ENCODE measurements around the gene OR5K2.

Gene OR5K2

GRCh38 chr3:98531622-98532274, 34.3 kb downstream of the OR5K2 start, which contains the start of gene GPR15:
Gene GPR15, plus strand, starts transcription at chr3:98531978. Its CDS starts 56 bp downstream, at chr3:98532034.
- Histone ChIP-seq H3K4me1 (ENCODE audit: control extremely low read depth in 1 of 4, control insufficient read depth in 4 of 4, insufficient read depth in 4 of 4, low read length in 3 of 4) (peaks cover 0 to 13% (median 0%) of the 10 kb centered on the region in 4 experiments), H3K27me3 (replicated peaks in 2 of 5; ENCODE audit: control insufficient read depth in 4 of 5, insufficient read depth in 5 of 5, low read length in 4 of 5) (no peaks in the 10 kb centered on the region), H3K9me3 (ENCODE audit: control extremely low read depth in 1 of 5, control insufficient read depth in 4 of 5, insufficient read depth in 2 of 5, low read depth in 1 of 5, low read length in 4 of 5) (no peaks in the 10 kb centered on the region), H3K36me3 (ENCODE audit: control insufficient read depth in 4 of 4, insufficient read depth in 4 of 4, low read length in 3 of 4) (no peaks in the 10 kb centered on the region), H3K4me3 (ENCODE audit: control insufficient read depth in 1 of 7, extremely low read depth in 1 of 7, insufficient read depth in 4 of 7, low read depth in 2 of 7, low read length in 6 of 7) (no peak within 1 kb of the TSS), H3K27ac (ENCODE audit: insufficient read depth in 1 of 2, low read depth in 1 of 2, low read length in 2 of 2, poor library complexity in 1 of 2, severe bottlenecking in 2 of 2) (no peak within 1 kb of the TSS)
- WGBS (ENCODE audit: insufficient coverage), result 100% methylated on average over 5 of the region's 7 CpGs
- ChIA-PET CTCF (no interaction called here), POLR2A (no interaction called here)
- DNase-seq, result no peak

DNA sequence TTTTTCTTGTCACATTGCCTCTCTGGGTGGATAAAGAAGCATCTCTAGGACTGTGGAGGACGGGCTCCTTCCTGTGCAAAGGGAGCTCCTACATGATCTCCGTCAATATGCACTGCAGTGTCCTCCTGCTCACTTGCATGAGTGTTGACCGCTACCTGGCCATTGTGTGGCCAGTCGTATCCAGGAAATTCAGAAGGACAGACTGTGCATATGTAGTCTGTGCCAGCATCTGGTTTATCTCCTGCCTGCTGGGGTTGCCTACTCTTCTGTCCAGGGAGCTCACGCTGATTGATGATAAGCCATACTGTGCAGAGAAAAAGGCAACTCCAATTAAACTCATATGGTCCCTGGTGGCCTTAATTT, 34.8 kb downstream of the OR5K2 start:
- Histone ChIP-seq H3K9me3 (ENCODE audit: control extremely low read depth in 1 of 5, control insufficient read depth in 4 of 5, insufficient read depth in 2 of 5, low read depth in 1 of 5, low read length in 4 of 5) (no peaks in the 10 kb centered on the region), H3K27me3 (replicated peaks in 2 of 5; ENCODE audit: control insufficient read depth in 4 of 5, insufficient read depth in 5 of 5, low read length in 4 of 5) (no peaks in the 10 kb centered on the region), H3K27ac (ENCODE audit: insufficient read depth in 1 of 2, low read depth in 1 of 2, low read length in 2 of 2, poor library complexity in 1 of 2, severe bottlenecking in 2 of 2) (no peak overlapping the region), H3K36me3 (ENCODE audit: control insufficient read depth in 4 of 4, insufficient read depth in 4 of 4, low read length in 3 of 4) (no peaks in the 10 kb centered on the region), H3K4me3 (ENCODE audit: control insufficient read depth in 1 of 7, extremely low read depth in 1 of 7, insufficient read depth in 4 of 7, low read depth in 2 of 7, low read length in 6 of 7) (no peak overlapping the region), H3K4me1 (ENCODE audit: control extremely low read depth in 1 of 4, control insufficient read depth in 4 of 4, insufficient read depth in 4 of 4, low read length in 3 of 4) (peaks cover 0 to 13% (median 0%) of the 10 kb centered on the region in 4 experiments)
- no peak for DNase-seq
- POLR2A ChIA-PET, result no interaction called here
- CTCF ChIA-PET, result interaction anchor here (0.9 kb wide), 1 partner anchor 9 kb away, joined by 3 read pairs; the partner anchor contains the start of gene CLDND1
- 93% methylated on average over 5 of the region's 5 CpGs for WGBS (ENCODE audit: insufficient coverage)

DNA sequence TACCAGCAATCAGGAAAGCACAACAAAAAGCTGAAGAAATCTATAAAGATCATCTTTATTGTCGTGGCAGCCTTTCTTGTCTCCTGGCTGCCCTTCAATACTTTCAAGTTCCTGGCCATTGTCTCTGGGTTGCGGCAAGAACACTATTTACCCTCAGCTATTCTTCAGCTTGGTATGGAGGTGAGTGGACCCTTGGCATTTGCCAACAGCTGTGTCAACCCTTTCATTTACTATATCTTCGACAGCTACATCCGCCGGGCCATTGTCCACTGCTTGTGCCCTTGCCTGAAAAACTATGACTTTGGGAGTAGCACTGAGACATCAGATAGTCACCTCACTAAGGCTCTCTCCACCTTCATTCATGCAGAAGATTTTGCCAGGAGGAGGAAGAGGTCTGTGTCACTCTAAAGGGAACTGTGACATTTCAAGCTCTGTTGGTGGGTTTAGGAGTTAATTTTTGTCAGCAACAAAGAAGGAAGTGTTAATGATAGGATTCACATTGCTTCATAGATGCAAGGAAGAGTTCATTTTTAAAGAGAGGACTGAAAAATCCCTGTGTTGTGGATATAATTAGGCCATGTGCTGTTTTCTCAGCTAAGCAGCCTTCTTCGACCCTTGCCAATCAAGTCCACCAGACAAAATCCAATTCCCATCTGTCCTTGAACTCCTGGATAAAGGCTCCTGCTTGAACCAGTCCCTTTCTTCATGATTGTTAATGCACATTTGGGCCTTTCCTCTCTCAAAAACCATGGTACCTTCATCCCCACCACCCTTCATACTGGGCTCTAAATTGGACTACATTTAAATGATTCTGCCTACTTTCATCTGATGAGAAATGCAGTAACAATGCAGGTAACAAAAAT, 35.5 kb downstream of the OR5K2 start:
- POLR2A ChIA-PET, result no interaction called here
- no peak for DNase-seq
- no peak overlapping the region for H3K27ac ChIP-seq (ENCODE audit: insufficient read depth in 1 of 2, low read depth in 1 of 2, low read length in 2 of 2, poor library complexity in 1 of 2, severe bottlenecking in 2 of 2)
- no peaks in the 10 kb centered on the region for H3K36me3 ChIP-seq (ENCODE audit: control insufficient read depth in 4 of 4, insufficient read depth in 4 of 4, low read length in 3 of 4)
- 90% methylated on average over 2 of the region's 6 CpGs for WGBS (ENCODE audit: insufficient coverage)
- H3K4me1 ChIP-seq (ENCODE audit: control extremely low read depth in 1 of 4, control insufficient read depth in 4 of 4, insufficient read depth in 4 of 4, low read length in 3 of 4), result peaks cover 0 to 13% (median 0%) of the 10 kb centered on the region in 4 experiments
- no peaks in the 10 kb centered on the region for H3K9me3 ChIP-seq (ENCODE audit: control extremely low read depth in 1 of 5, control insufficient read depth in 4 of 5, insufficient read depth in 2 of 5, low read depth in 1 of 5, low read length in 4 of 5)
- no peaks in the 10 kb centered on the region for H3K27me3 ChIP-seq (replicated peaks in 2 of 5; ENCODE audit: control insufficient read depth in 4 of 5, insufficient read depth in 5 of 5, low read length in 4 of 5)
- H3K4me3 ChIP-seq (ENCODE audit: control insufficient read depth in 1 of 7, extremely low read depth in 1 of 7, insufficient read depth in 4 of 7, low read depth in 2 of 7, low read length in 6 of 7), result no peak overlapping the region
- CTCF ChIA-PET, result interaction anchor here (0.5 to 0.9 kb wide), 2 partner anchors 10 to 589 kb away, joined by 3 to 4 read pairs; partner anchors contain the start of gene CLDND1

- ChIA-PET CTCF (no interaction called here), POLR2A (no interaction called here)
- no peaks in the 10 kb centered on the region for H3K27me3 ChIP-seq (replicated peaks in 2 of 5; ENCODE audit: control insufficient read depth in 4 of 5, insufficient read depth in 5 of 5, low read length in 4 of 5)
- no peak overlapping the region for H3K27ac ChIP-seq (ENCODE audit: insufficient read depth in 1 of 2, low read depth in 1 of 2, low read length in 2 of 2, poor library complexity in 1 of 2, severe bottlenecking in 2 of 2)
- H3K4me3 ChIP-seq (ENCODE audit: control insufficient read depth in 1 of 7, extremely low read depth in 1 of 7, insufficient read depth in 4 of 7, low read depth in 2 of 7, low read length in 6 of 7), result no peak overlapping the region
- H3K9me3 ChIP-seq (ENCODE audit: control extremely low read depth in 1 of 5, control insufficient read depth in 4 of 5, insufficient read depth in 2 of 5, low read depth in 1 of 5, low read length in 4 of 5), result no peaks in the 10 kb centered on the region
- WGBS (ENCODE audit: insufficient coverage), result no CpG with 5 or more reads among the region's 2 CpGs
- H3K4me1 ChIP-seq (ENCODE audit: control extremely low read depth in 1 of 4, control insufficient read depth in 4 of 4, insufficient read depth in 4 of 4, low read length in 3 of 4), result peaks cover 0 to 13% (median 0%) of the 10 kb centered on the region in 4 experiments
- no peaks in the 10 kb centered on the region for H3K36me3 ChIP-seq (ENCODE audit: control insufficient read depth in 4 of 4, insufficient read depth in 4 of 4, low read length in 3 of 4)
- no peak for DNase-seq
Measured at GRCh38 chr3:98534168-98534567, 36.7 kb downstream of the OR5K2 start.

- H3K27me3 ChIP-seq (replicated peaks in 2 of 5; ENCODE audit: control insufficient read depth in 4 of 5, insufficient read depth in 5 of 5, low read length in 4 of 5), result no peaks in the 10 kb centered on the region
- H3K36me3 ChIP-seq (ENCODE audit: control insufficient read depth in 4 of 4, insufficient read depth in 4 of 4, low read length in 3 of 4), result no peaks in the 10 kb centered on the region
- CTCF ChIA-PET, result no interaction called here
- H3K27ac ChIP-seq (ENCODE audit: insufficient read depth in 1 of 2, low read depth in 1 of 2, low read length in 2 of 2, poor library complexity in 1 of 2, severe bottlenecking in 2 of 2), result no peak overlapping the region
- H3K4me1 ChIP-seq (ENCODE audit: control extremely low read depth in 1 of 4, control insufficient read depth in 4 of 4, insufficient read depth in 4 of 4, low read length in 3 of 4), result peaks cover 0 to 13% (median 0%) of the 10 kb centered on the region in 4 experiments
- POLR2A ChIA-PET, result no interaction called here
- WGBS (ENCODE audit: insufficient coverage), result 100% methylated on average over 1 of the region's 1 CpG
- no peak for DNase-seq
- no peak overlapping the region for H3K4me3 ChIP-seq (ENCODE audit: control insufficient read depth in 1 of 7, extremely low read depth in 1 of 7, insufficient read depth in 4 of 7, low read depth in 2 of 7, low read length in 6 of 7)
- H3K9me3 ChIP-seq (ENCODE audit: control extremely low read depth in 1 of 5, control insufficient read depth in 4 of 5, insufficient read depth in 2 of 5, low read depth in 1 of 5, low read length in 4 of 5), result no peaks in the 10 kb centered on the region
Measured at GRCh38 chr3:98534734-98535133, 37.3 kb downstream of the OR5K2 start.

- Histone ChIP-seq H3K36me3 (ENCODE audit: control insufficient read depth in 4 of 4, insufficient read depth in 4 of 4, low read length in 3 of 4) (no peaks in the 10 kb centered on the region), H3K27me3 (replicated peaks in 2 of 5; ENCODE audit: control insufficient read depth in 4 of 5, insufficient read depth in 5 of 5, low read length in 4 of 5) (no peaks in the 10 kb centered on the region), H3K27ac (ENCODE audit: insufficient read depth in 1 of 2, low read depth in 1 of 2, low read length in 2 of 2, poor library complexity in 1 of 2, severe bottlenecking in 2 of 2) (no peak overlapping the region), H3K4me1 (ENCODE audit: control extremely low read depth in 1 of 4, control insufficient read depth in 4 of 4, insufficient read depth in 4 of 4, low read length in 3 of 4) (peaks cover 0 to 7% (median 0%) of the 10 kb centered on the region in 4 experiments), H3K9me3 (ENCODE audit: control extremely low read depth in 1 of 5, control insufficient read depth in 4 of 5, insufficient read depth in 2 of 5, low read depth in 1 of 5, low read length in 4 of 5) (no peaks in the 10 kb centered on the region), H3K4me3 (ENCODE audit: control insufficient read depth in 1 of 7, extremely low read depth in 1 of 7, insufficient read depth in 4 of 7, low read depth in 2 of 7, low read length in 6 of 7) (no peak overlapping the region)
- DNase-seq, result no peak
- CTCF ChIA-PET, result interaction anchor here (0.6 kb wide), 1 partner anchor 61 kb away, joined by 3 read pairs; no protein-coding TSS in a partner anchor
- POLR2A ChIA-PET, result no interaction called here
- WGBS (ENCODE audit: insufficient coverage), result 100% methylated on average over 1 of the region's 6 CpGs
Measured at GRCh38 chr3:98536456-98537017, 39.1 kb downstream of the OR5K2 start.

GRCh38 chr3:98540346-98540745, 42.9 kb downstream of the OR5K2 start:
- 83% methylated on average over 1 of the region's 3 CpGs for WGBS (ENCODE audit: insufficient coverage)
- ChIA-PET POLR2A (interaction anchor here (0.8 kb wide), 1 partner anchor 743 kb away, joined by 6 read pairs; no protein-coding TSS in a partner anchor), CTCF (no interaction called here)
- Histone ChIP-seq H3K27ac (ENCODE audit: insufficient read depth in 1 of 2, low read depth in 1 of 2, low read length in 2 of 2, poor library complexity in 1 of 2, severe bottlenecking in 2 of 2) (no peak overlapping the region), H3K4me3 (ENCODE audit: control insufficient read depth in 1 of 7, extremely low read depth in 1 of 7, insufficient read depth in 4 of 7, low read depth in 2 of 7, low read length in 6 of 7) (no peak overlapping the region), H3K36me3 (ENCODE audit: control insufficient read depth in 4 of 4, insufficient read depth in 4 of 4, low read length in 3 of 4) (no peaks in the 10 kb centered on the region), H3K9me3 (ENCODE audit: control extremely low read depth in 1 of 5, control insufficient read depth in 4 of 5, insufficient read depth in 2 of 5, low read depth in 1 of 5, low read length in 4 of 5) (no peaks in the 10 kb centered on the region), H3K27me3 (replicated peaks in 2 of 5; ENCODE audit: control insufficient read depth in 4 of 5, insufficient read depth in 5 of 5, low read length in 4 of 5) (no peaks in the 10 kb centered on the region), H3K4me1 (ENCODE audit: control extremely low read depth in 1 of 4, control insufficient read depth in 4 of 4, insufficient read depth in 4 of 4, low read length in 3 of 4) (no peaks in the 10 kb centered on the region)
- DNase-seq, result no peak
